ENCODE data around the gene LRIG1.

- TF ChIP-seq CTCF (IDR thresholded peaks at IDR 0.05) (no peak), POLR2A (IDR thresholded peaks at IDR 0.05) (no peak)
Measured at GRCh38 chr3:66472313-66473134, 28.3 kb downstream of the LRIG1 start.

All from upper lobe of left lung (tissue), 4 donors.